IMR-90 (cell line): Measurements from ENCODE around the gene DOCK1. TPM values are rescaled to one million over a fixed set of nuclear protein-coding genes. Genes with fewer than 3 reads are reported as not detected.

Source experiments
- ATAC-seq: fragments of 200-7000 bp; cut with Tn5 transposase; 2 replicates; pipeline ENCODE4 v1.9.1; 2020; ENCODE audit warnings: low read depth, mild to moderate bottlenecking, moderate library complexity
- BruUV-seq: library from RNA; stranded (reverse); fragments of 400-500 nt; replicated peaks from 2 replicates; lab custom pipeline; 2021; lab: Mats Ljungman, UMichigan
- CTCF ChIA-PET: fragments of 300-600 bp; formaldehyde crosslinking; extraction: SDS; loops from one replicate; lab custom pipeline; 2021; ENCODE audit warnings: antibody characterized with exemption; lab: Yijun Ruan, JAX
- POLR2A ChIA-PET: fragments of 300-600 bp; sonication (Branson Sonifier 250); formaldehyde crosslinking; loops from one replicate; lab custom pipeline; 2022; ENCODE audit warnings: antibody characterized with exemption; ENCODE audit not compliant: unreplicated experiment; lab: Charles Lee
- DNase-seq: peaks from one replicate; pipeline ENCODE4 v3.0.0; 2013
- H2AFZ ChIP-seq: replicated peaks from 2 replicates; pipeline ENCODE3; 2013; ENCODE audit warnings: low read length, mild to moderate bottlenecking; ENCODE audit not compliant: poor library complexity
- H2AK5ac ChIP-seq: 2 replicates; pipeline ENCODE4 v1.6.1; 2013; ENCODE audit warnings: low read depth, low read length, inconsistent platforms
- H2AK9ac ChIP-seq: replicated peaks from 2 replicates; pipeline ENCODE3; 2013; ENCODE audit warnings: mild to moderate bottlenecking, low read depth, low read length, moderate library complexity; ENCODE audit not compliant: poor library complexity
- H2BK120ac ChIP-seq: 2 replicates; pipeline ENCODE4 v1.6.1; 2013; ENCODE audit warnings: low read depth, low read length, inconsistent platforms
- H2BK15ac ChIP-seq: 3 replicates; pipeline ENCODE4 v1.6.1; 2013; ENCODE audit warnings: low read depth, low read length, inconsistent platforms
- H2BK20ac ChIP-seq: 2 replicates; pipeline ENCODE4 v1.6.1; 2013; ENCODE audit warnings: low read depth, mild to moderate bottlenecking, inconsistent platforms, low read length, moderate library complexity
- H2BK5ac ChIP-seq: 2 replicates; pipeline ENCODE4 v1.6.1; 2013; ENCODE audit warnings: mild to moderate bottlenecking, low read depth, low read length, inconsistent platforms; ENCODE audit not compliant: poor library complexity, severe bottlenecking
- H3K14ac ChIP-seq: replicated peaks from 2 replicates; pipeline ENCODE4 v1.6.1; 2013; ENCODE audit warnings: low read depth, low read length, inconsistent platforms
- H3K18ac ChIP-seq: 2 replicates; pipeline ENCODE4 v1.6.1; 2013; ENCODE audit warnings: low read depth, low read length, control low read depth
- H3K23ac ChIP-seq: 2 replicates; pipeline ENCODE4 v1.6.1; 2013; ENCODE audit warnings: low read depth, low read length, inconsistent platforms
- H3K27ac ChIP-seq: 2 replicates; pipeline ENCODE4 v1.5.1; 2013; ENCODE audit warnings: mild to moderate bottlenecking, control low read depth, low read length; ENCODE audit not compliant: insufficient read depth
- H3K27me3 ChIP-seq: 2 replicates; pipeline ENCODE4 v1.6.1; 2013; ENCODE audit warnings: low read length; ENCODE audit not compliant: control insufficient read depth, insufficient read depth
- H3K36me3 ChIP-seq: 2 replicates; pipeline ENCODE4 v1.6.1; 2013; ENCODE audit warnings: low read length, mixed read lengths; ENCODE audit not compliant: control insufficient read depth, insufficient read depth
- H3K4ac ChIP-seq: 2 replicates; pipeline ENCODE4 v1.6.1; 2013; ENCODE audit warnings: low read depth, low read length, inconsistent platforms
- H3K4me1 ChIP-seq: 2 replicates; pipeline ENCODE4 v1.6.1; 2013; ENCODE audit warnings: low read length, mixed read lengths; ENCODE audit not compliant: control insufficient read depth, insufficient read depth
- H3K4me2 ChIP-seq: 2 replicates; pipeline ENCODE4 v1.6.1; 2013; ENCODE audit warnings: low read depth, mild to moderate bottlenecking, control low read depth, low read length, moderate library complexity
- H3K4me3 ChIP-seq: 2 replicates; pipeline ENCODE4 v1.5.1; 2013; ENCODE audit warnings: low read depth, mild to moderate bottlenecking, control low read depth, low read length, moderate library complexity; ENCODE audit not compliant: insufficient read depth
- H3K56ac ChIP-seq: 2 replicates; pipeline ENCODE4 v1.6.1; 2013; ENCODE audit warnings: low read length, inconsistent platforms; ENCODE audit not compliant: insufficient read depth; ENCODE audit errors: extremely low read depth
- H3K79me1 ChIP-seq, 2 experiments: 2 replicates each; pipeline ENCODE4 v1.6.1; 2013; ENCODE audit warnings: low read length in 2 of 2, inconsistent platforms in 1 of 2, low read depth in 1 of 2
- H3K9ac ChIP-seq: 2 replicates; pipeline ENCODE4 v1.6.1; 2013; ENCODE audit warnings: low read depth, low read length, control low read depth
- H3K9me1 ChIP-seq: 2 replicates; pipeline ENCODE4 v1.6.1; 2013; ENCODE audit warnings: low read length, inconsistent platforms; ENCODE audit not compliant: insufficient read depth
- H3K9me3 ChIP-seq: 2 replicates; pipeline ENCODE4 v1.6.1; 2013; ENCODE audit warnings: low read length; ENCODE audit not compliant: control insufficient read depth, insufficient read depth
- H4K20me1 ChIP-seq: 2 replicates; pipeline ENCODE4 v1.6.1; 2013; ENCODE audit warnings: low read length, inconsistent platforms; ENCODE audit not compliant: insufficient read depth
- H4K5ac ChIP-seq: 2 replicates; pipeline ENCODE4 v1.6.1; 2013; ENCODE audit warnings: mild to moderate bottlenecking, low read depth, low read length, control low read depth
- H4K8ac ChIP-seq, 2 experiments: 2 replicates each; pipeline ENCODE4 v1.6.1; 2013; ENCODE audit warnings: low read depth in 2 of 2, low read length in 2 of 2, control low read depth in 1 of 2, inconsistent platforms in 1 of 2
- H4K91ac ChIP-seq: 2 replicates; pipeline ENCODE4 v1.6.1; 2013; ENCODE audit warnings: low read depth, low read length, inconsistent platforms; ENCODE audit not compliant: insufficient read depth
- BHLHE40 ChIP-seq: fragments of 150-350 bp; IDR thresholded peaks from 2 replicates; pipeline ENCODE4 v1.6.1; 2016; ENCODE audit warnings: mild to moderate bottlenecking, low read depth, low read length
- CHD1 ChIP-seq: IDR thresholded peaks from 2 replicates; pipeline ENCODE4 v1.6.1; 2012; ENCODE audit warnings: low read depth, low read length, improper control_type of control experiment
- MAFK ChIP-seq: IDR thresholded peaks from 2 replicates; pipeline ENCODE4 v1.6.1; 2012; ENCODE audit warnings: low read depth, low read length, improper control_type of control experiment
- MAZ ChIP-seq: IDR thresholded peaks from 2 replicates; pipeline ENCODE4 v1.6.1; 2012; ENCODE audit warnings: low read depth, mild to moderate bottlenecking, low read length, improper control_type of control experiment, moderate library complexity, borderline replicate concordance
- MXI1 ChIP-seq: IDR thresholded peaks from 2 replicates; pipeline ENCODE4 v1.6.1; 2012; ENCODE audit warnings: low read depth, mild to moderate bottlenecking, low read length, moderate library complexity, borderline replicate concordance
- NFE2L2 ChIP-seq: fragments of 150-350 bp; IDR thresholded peaks from 2 replicates; pipeline ENCODE4 v1.6.1; 2016; ENCODE audit warnings: low read depth, mild to moderate bottlenecking, low read length
- POLR2A ChIP-seq: IDR thresholded peaks from 2 replicates; pipeline ENCODE4 v1.6.1; 2012; ENCODE audit warnings: mild to moderate bottlenecking, low read depth, low read length
- RAD21 ChIP-seq: IDR thresholded peaks from 2 replicates; pipeline ENCODE4 v1.6.1; 2012; ENCODE audit warnings: low read length, improper control_type of control experiment
- RCOR1 ChIP-seq: IDR thresholded peaks from 2 replicates; pipeline ENCODE4 v1.6.1; 2012; ENCODE audit warnings: mild to moderate bottlenecking, low read length, improper control_type of control experiment; ENCODE audit not compliant: insufficient replicate concordance
- WGBS, 2 experiments: methylation state at CpG; one replicate each; pipeline versions ENCODE4 v1.1.5 to v1.1.7; 2013; ENCODE audit warnings: missing lambda C conversion rate in 2 of 2; ENCODE audit not compliant: insufficient read length in 1 of 2; ENCODE audit errors: extremely low coverage in 2 of 2; 5-methylcytosine and 5-hydroxymethylcytosine counted together
- dilution Hi-C: fragments of 300-500 bp; cut with HindIII; formaldehyde crosslinking; loops from one replicate; pipeline ENCODE4 v1.14.3; 2018; ENCODE audit warnings: low sequenced_read_pairs; ENCODE audit not compliant: unreplicated experiment
- in situ Hi-C: fragments of 300-500 bp; cut with MboI; formaldehyde crosslinking; loops from 3 replicates; pipeline ENCODE4 v1.14.3; 2019; ENCODE audit warnings: low sequenced_read_pairs, inconsistent platforms, mixed read lengths
- intact Hi-C: fragments of 100-400 bp; cut with micrococcal nuclease; formaldehyde crosslinking; loops from 2 replicates; pipeline ENCODE4 v1.10.0; 2022
- polyA plus RNA-seq, 3 experiments: library from polyadenylated mRNA; depleted of rRNA; stranded (reverse); fragments of >200 nt; gene quantifications; 2 replicates each; pipeline ENCODE4 v1.2.3, GENCODE V29; 2012; ENCODE audit warnings: low replicate concordance in 1 of 3
- total RNA-seq: library from RNA; depleted of rRNA; stranded (reverse); fragments of >200 nt; gene quantifications from 2 replicates; pipeline ENCODE4 v1.2.3, GENCODE V29; 2012
- TF ChIP-seq, protein P1 (sequence below): conservative IDR thresholded peaks from 2 replicates; pipeline ENCODE4 v1.5.1; 2012; ENCODE audit warnings: mild to moderate bottlenecking, low read depth, low read length, improper control_type of control experiment
- TF ChIP-seq, protein P2 (sequence below): fragments of 150-350 bp; IDR thresholded peaks from 2 replicates; pipeline ENCODE4 v1.6.1; 2016; ENCODE audit warnings: low read depth, mild to moderate bottlenecking, low read length, moderate library complexity, borderline replicate concordance

DOCK1 gene
- total and polyA plus RNA-seq, 2 of the 4 experiments (the other 2 are of a cell fraction) = 28.2 to 71.0 TPM

DNA sequence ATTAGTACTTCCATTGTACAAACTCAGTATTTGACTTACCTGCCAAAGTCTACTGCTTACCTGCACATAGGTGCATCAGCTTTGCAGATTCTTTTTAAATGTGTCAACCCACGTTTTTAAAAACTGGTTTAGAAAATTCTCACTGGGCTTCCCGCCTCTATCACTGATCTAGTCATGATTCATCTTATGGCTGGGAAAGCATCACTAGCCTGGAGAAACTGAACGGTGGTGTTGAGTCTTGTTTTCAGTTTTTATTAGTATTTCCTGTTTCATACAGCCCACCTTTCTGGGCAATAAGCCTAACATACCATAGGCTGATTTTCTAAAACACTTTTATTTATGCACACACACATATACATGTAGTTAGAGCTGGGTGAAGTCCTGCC is 19.7 kb downstream of the DOCK1 start:
- Histone ChIP-seq H3K4me2 (peak overlapping the region; percentile 37; the same call in 1 of the 2 replicates), H3K18ac (no peak overlapping the region), H3K4ac (no peak overlapping the region), H3K14ac (no peak overlapping the region), H3K27me3 (no peaks in the 10 kb centered on the region), H3K27ac (no peak overlapping the region), H2AFZ (no peak overlapping the region), H3K4me1 (peaks cover 6% of the 10 kb centered on the region), H3K9me3 (no peaks in the 10 kb centered on the region), H2AK5ac (no peak overlapping the region), H3K9ac (no peak overlapping the region), H2BK5ac (no peak overlapping the region), H3K56ac (no peak overlapping the region), H4K5ac (no peak overlapping the region), H3K9me1 (peaks cover 16% of the 10 kb centered on the region), H4K20me1 (peaks cover 81% of the 10 kb centered on the region), H3K36me3 (peaks cover 24% of the 10 kb centered on the region), H4K8ac (no peak overlapping the region), H4K91ac (no peak overlapping the region), H2BK20ac (no peak overlapping the region), H2BK120ac (no peak overlapping the region), H2AK9ac (no peak overlapping the region), H3K23ac (no peak overlapping the region), H3K79me1 (peaks cover 33 to 89% of the 10 kb centered on the region in 2 experiments), H2BK15ac (no peak overlapping the region), H3K4me3 (no peak overlapping the region)
- in situ Hi-C loops = no loop called here
- peak; percentile 34; the same call in 1 of the 2 replicates for ATAC-seq
- ChIA-PET CTCF (no interaction called here), POLR2A (no interaction called here)
- no CpG with 5 or more reads among the region's 3 CpGs for WGBS, 2 experiments
- TF ChIP-seq, protein P1, sequence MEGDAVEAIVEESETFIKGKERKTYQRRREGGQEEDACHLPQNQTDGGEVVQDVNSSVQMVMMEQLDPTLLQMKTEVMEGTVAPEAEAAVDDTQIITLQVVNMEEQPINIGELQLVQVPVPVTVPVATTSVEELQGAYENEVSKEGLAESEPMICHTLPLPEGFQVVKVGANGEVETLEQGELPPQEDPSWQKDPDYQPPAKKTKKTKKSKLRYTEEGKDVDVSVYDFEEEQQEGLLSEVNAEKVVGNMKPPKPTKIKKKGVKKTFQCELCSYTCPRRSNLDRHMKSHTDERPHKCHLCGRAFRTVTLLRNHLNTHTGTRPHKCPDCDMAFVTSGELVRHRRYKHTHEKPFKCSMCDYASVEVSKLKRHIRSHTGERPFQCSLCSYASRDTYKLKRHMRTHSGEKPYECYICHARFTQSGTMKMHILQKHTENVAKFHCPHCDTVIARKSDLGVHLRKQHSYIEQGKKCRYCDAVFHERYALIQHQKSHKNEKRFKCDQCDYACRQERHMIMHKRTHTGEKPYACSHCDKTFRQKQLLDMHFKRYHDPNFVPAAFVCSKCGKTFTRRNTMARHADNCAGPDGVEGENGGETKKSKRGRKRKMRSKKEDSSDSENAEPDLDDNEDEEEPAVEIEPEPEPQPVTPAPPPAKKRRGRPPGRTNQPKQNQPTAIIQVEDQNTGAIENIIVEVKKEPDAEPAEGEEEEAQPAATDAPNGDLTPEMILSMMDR = no peak
- TF ChIP-seq MAFK = no peak
- TF ChIP-seq MXI1 = no peak
- TF ChIP-seq BHLHE40 = no peak
- TF ChIP-seq POLR2A = no peak
- TF ChIP-seq, protein P2, sequence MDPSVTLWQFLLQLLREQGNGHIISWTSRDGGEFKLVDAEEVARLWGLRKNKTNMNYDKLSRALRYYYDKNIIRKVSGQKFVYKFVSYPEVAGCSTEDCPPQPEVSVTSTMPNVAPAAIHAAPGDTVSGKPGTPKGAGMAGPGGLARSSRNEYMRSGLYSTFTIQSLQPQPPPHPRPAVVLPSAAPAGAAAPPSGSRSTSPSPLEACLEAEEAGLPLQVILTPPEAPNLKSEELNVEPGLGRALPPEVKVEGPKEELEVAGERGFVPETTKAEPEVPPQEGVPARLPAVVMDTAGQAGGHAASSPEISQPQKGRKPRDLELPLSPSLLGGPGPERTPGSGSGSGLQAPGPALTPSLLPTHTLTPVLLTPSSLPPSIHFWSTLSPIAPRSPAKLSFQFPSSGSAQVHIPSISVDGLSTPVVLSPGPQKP = no peak
- TF ChIP-seq CHD1 = no peak
- no peak for TF ChIP-seq NFE2L2
- no peak for TF ChIP-seq MAZ
- TF ChIP-seq RCOR1 = no peak
- no peak for TF ChIP-seq RAD21
- DNase-seq = peak; percentile 60
- dilution Hi-C loops = no loop called here
- BruUV-seq = no TSS peak
- intact Hi-C loops = no loop called here
